GM12878 (cell line): ENCODE results near the gene BMP2K. TPM values are rescaled to one million over a fixed set of nuclear protein-coding genes. Genes with fewer than 3 reads are reported as not detected.

Experiments
- ATAC-seq: fragments of 200-7000 bp; cut with Tn5 transposase; 3 replicates; pipeline ENCODE4 v1.9.1; 2020; ENCODE audit warnings: mild to moderate bottlenecking, moderate library complexity
- BruUV-seq: library from RNA; stranded (reverse); fragments of 400-500 nt; replicated peaks from 2 replicates; lab custom pipeline; 2021; lab: Mats Ljungman, UMichigan
- CTCF ChIA-PET: fragments of 300-600 bp; sonication (Branson Sonifier 250); formaldehyde crosslinking; extraction: SDS; loops from one replicate; lab custom pipeline; 2021; ENCODE audit warnings: inconsistent platforms; lab: Yijun Ruan, JAX
- POLR2A ChIA-PET: fragments of 350-600 bp; formaldehyde crosslinking; extraction: SDS; loops from one replicate; lab custom pipeline; 2021; ENCODE audit warnings: inconsistent platforms; lab: Charles Lee
- RAD21 ChIA-PET: fragments of 300-600 bp; sonication (Branson Sonifier 250); formaldehyde crosslinking; loops from one replicate; lab custom pipeline; 2023; ENCODE audit warnings: antibody characterized with exemption; ENCODE audit not compliant: unreplicated experiment; lab: Charles Lee
- SMC1A ChIA-PET: fragments of 300-600 bp; sonication (Branson Sonifier 250); formaldehyde crosslinking; loops from one replicate; lab custom pipeline; 2023; ENCODE audit not compliant: unreplicated experiment, uncharacterized antibody; lab: Charles Lee
- DNase-seq: peaks from one replicate; pipeline ENCODE4 v3.0.0-alpha.2; 2011; ENCODE audit warnings: low read depth, low spot score
- FAIRE-seq: peaks from 3 replicates; lab custom pipeline; 2011; peaks lifted over from hg19 to GRCh38; lab: Jason Lieb, UNC
- H2AFZ ChIP-seq: 2 replicates; pipeline ENCODE4 v1.6.0; 2011; ENCODE audit warnings: low read depth, low read length, control low read depth; ENCODE audit not compliant: control insufficient read depth
- H3K27ac ChIP-seq: 2 replicates; pipeline ENCODE4 v1.5.1; 2011; ENCODE audit warnings: control low read depth; ENCODE audit not compliant: control insufficient read depth, insufficient read depth
- H3K27me3 ChIP-seq, 2 experiments: replicated peaks in 1 of 2; 2 replicates each; pipeline versions ENCODE4 v1.6.0 to v1.6.1; 2011; ENCODE audit warnings: low read length in 1 of 2; ENCODE audit not compliant: control insufficient read depth in 2 of 2, insufficient read depth in 2 of 2
- H3K36me3 ChIP-seq, 2 experiments: 2 replicates each; pipeline ENCODE4 v1.5.1; 2011; ENCODE audit warnings: low read length in 1 of 2; ENCODE audit not compliant: control insufficient read depth in 2 of 2, insufficient read depth in 2 of 2
- H3K4me1 ChIP-seq: 2 replicates; pipeline ENCODE4 v1.6.1; 2011; ENCODE audit warnings: mild to moderate bottlenecking, low read length, moderate library complexity, mixed read lengths; ENCODE audit not compliant: control insufficient read depth, insufficient read depth
- H3K4me2 ChIP-seq: 2 replicates; pipeline ENCODE4 v1.6.0; 2011; ENCODE audit warnings: control low read depth; ENCODE audit not compliant: control insufficient read depth, insufficient read depth
- H3K4me3 ChIP-seq: fragments of 200-600 bp; sonication (generic); 2 replicates; pipeline ENCODE4 v1.5.1; 2016
- H3K79me2 ChIP-seq: 2 replicates; pipeline ENCODE4 v1.6.0; 2011; ENCODE audit warnings: low read length; ENCODE audit not compliant: control insufficient read depth, insufficient read depth
- H3K9ac ChIP-seq: 2 replicates; pipeline ENCODE4 v1.8.0; 2011; ENCODE audit warnings: low read length, control low read depth, mixed read lengths; ENCODE audit not compliant: control insufficient read depth, insufficient read depth
- H3K9me3 ChIP-seq: replicated peaks from 3 replicates; pipeline ENCODE4 v1.5.1; 2011; ENCODE audit warnings: mild to moderate bottlenecking, low read length; ENCODE audit not compliant: control insufficient read depth, insufficient read depth
- H4K20me1 ChIP-seq: 2 replicates; pipeline ENCODE4 v1.6.0; 2011; ENCODE audit not compliant: control insufficient read depth, insufficient read depth
- EED ChIP-seq: sonication (generic); IDR thresholded peaks from 2 replicates; pipeline ENCODE4 v1.6.1; 2016; ENCODE audit warnings: antibody characterized with exemption, low read depth
- SMAD1 ChIP-seq: fragments of 450-650 bp; IDR thresholded peaks from 2 replicates; pipeline ENCODE4 v1.6.1; 2018; ENCODE audit warnings: mild to moderate bottlenecking, low read depth; ENCODE audit not compliant: partially characterized antibody
- SPI1 ChIP-seq: IDR thresholded peaks from 2 replicates; pipeline ENCODE4 v1.6.1; 2011; ENCODE audit warnings: low read depth, mild to moderate bottlenecking, low read length, moderate library complexity, borderline replicate concordance; ENCODE audit not compliant: insufficient read depth
- ZBTB11 ChIP-seq: fragments of 450-650 bp; formaldehyde crosslinking; IDR thresholded peaks from 2 replicates; pipeline ENCODE4 v1.5.0; 2022; ENCODE audit warnings: mild to moderate bottlenecking, missing genetic modification characterization
- ZBTB40 ChIP-seq: fragments of 450-650 bp; IDR thresholded peaks from 2 replicates; pipeline ENCODE4 v1.6.1; 2016; ENCODE audit warnings: mild to moderate bottlenecking, moderate library complexity, borderline replicate concordance
- ZNF592 ChIP-seq: fragments of 450-650 bp; IDR thresholded peaks from 2 replicates; pipeline ENCODE4 v1.6.1; 2017; ENCODE audit warnings: mild to moderate bottlenecking, moderate library complexity
- WGBS: methylation state at CpG from one replicate; pipeline ENCODE4 v1.1.6; 2016; ENCODE audit warnings: low lambda C conversion rate; ENCODE audit not compliant: insufficient replicate concordance, insufficient coverage; ENCODE audit errors: missing lambda C conversion rate; 5-methylcytosine and 5-hydroxymethylcytosine counted together
- in situ Hi-C: fragments of 300-500 bp; cut with MboI; formaldehyde crosslinking; loops from 9 replicates; pipeline ENCODE4 v1.14.3; 2018; ENCODE audit warnings: mixed read lengths
- intact Hi-C: fragments of 100-400 bp; cut with micrococcal nuclease; formaldehyde crosslinking; loops from one replicate; pipeline ENCODE4 v1.14.2; 2022; ENCODE audit not compliant: unreplicated experiment
- polyA plus RNA-seq, 11 experiments: library from polyadenylated mRNA; depleted of rRNA in 4 of 11; unstranded in 6 of 11; stranded (reverse) in 5 of 11; fragments of >200 nt; fragmentation: Nextera tagmentation in 4 of 11; fragmentation: Illumina TruSeq in 1 of 11; extraction: Ambion mirVana in 4 of 11; extraction: Trizol in 1 of 11; gene quantifications; 1 replicate in 1 of 11; 2 replicates in 10 of 11; pipeline versions ENCODE4 v1.2.1 to v1.2.3, GENCODE V29; 2011 to 2016; ENCODE audit warnings: inconsistent platforms in 2 of 11, missing spikeins in 2 of 11, low read depth in 1 of 11
- total RNA-seq, 4 experiments: library from RNA; depleted of rRNA in 3 of 4; stranded (reverse); fragments of >200 nt in 3 of 4; fragmentation: Illumina TruSeq in 1 of 4; extraction: Trizol in 1 of 4; gene quantifications; 2 replicates each; pipeline versions ENCODE4 v1.2.1 to v1.2.3, GENCODE V29; 2013 to 2021

The BMP2K gene
- total and polyA plus RNA-seq, 10 of the 15 experiments (the other 5 are each of a cell fraction or from before 2014, with no cell fraction given), result 3.3 to 84.6 (median 24.8) TPM

GRCh38 chr4:78939667-78940008, 163.5 kb downstream of the BMP2K start:
- peak overlapping the region; percentile 75 for H2AFZ ChIP-seq
- H4K20me1 ChIP-seq, result no peaks in the 10 kb centered on the region
- H3K4me1 ChIP-seq, result no peaks in the 10 kb centered on the region; the same call in 1 of the 2 replicates
- 8% methylated on average over 9 of the region's 9 CpGs for WGBS
- H3K9me3 ChIP-seq, result no peaks in the 10 kb centered on the region; the same call in 2 of the 3 replicates
- RAD21 ChIA-PET, result interaction anchor here (0.6 to 1.1 kb wide), 7 partner anchors 10 to 880 kb away, joined by 3 to 4 read pairs (median 3); no protein-coding TSS in a partner anchor
- intact Hi-C loops (loop anchor here (5.0 kb wide), 1 partner anchor 327 kb away; no protein-coding TSS in a partner anchor), in situ Hi-C loops (loop anchor here (10.0 kb wide), 1 partner anchor 1275 kb away; no protein-coding TSS in a partner anchor)
- no peaks in the 10 kb centered on the region for H3K36me3 ChIP-seq
- no peaks in the 10 kb centered on the region for H3K27me3 ChIP-seq
- CTCF ChIA-PET, result interaction anchor here (0.6 to 4.1 kb wide), 6 partner anchors 13 to 1611 kb away, joined by 3 to 26 read pairs (median 5); no protein-coding TSS in a partner anchor
- ATAC-seq (peak; percentile 9), DNase-seq (no peak), FAIRE-seq (no peak)
- POLR2A ChIA-PET, result interaction anchor here (0.6 to 0.7 kb wide), 7 partner anchors 17 to 656 kb away, joined by 3 to 5 read pairs (median 4); no protein-coding TSS in a partner anchor
- H3K4me3 ChIP-seq, result peak overlapping the region; percentile 78; the same call in 1 of the 2 replicates
- peak overlapping the region; percentile 67 for H3K4me2 ChIP-seq
- SMC1A ChIA-PET, result interaction anchor here (1.1 to 3.5 kb wide), 6 partner anchors 8 to 348 kb away, joined by 3 to 20 read pairs (median 6); no protein-coding TSS in a partner anchor
- H3K9ac ChIP-seq, result peak overlapping the region; percentile 2; the same call in 1 of the 2 replicates
- peaks cover 1% of the 10 kb centered on the region for H3K79me2 ChIP-seq
- H3K27ac ChIP-seq, result no peak overlapping the region
- no TSS peak for BruUV-seq
- TF ChIP-seq EED (no peak), SMAD1 (no peak), ZBTB40 (peak; percentile 25; the same call in 1 of the 2 replicates), SPI1 (no peak), ZNF592 (no peak), ZBTB11 (CRISPR knock-in tag) (no peak)
